ENCODE data around the gene DNAI2.

DNA sequence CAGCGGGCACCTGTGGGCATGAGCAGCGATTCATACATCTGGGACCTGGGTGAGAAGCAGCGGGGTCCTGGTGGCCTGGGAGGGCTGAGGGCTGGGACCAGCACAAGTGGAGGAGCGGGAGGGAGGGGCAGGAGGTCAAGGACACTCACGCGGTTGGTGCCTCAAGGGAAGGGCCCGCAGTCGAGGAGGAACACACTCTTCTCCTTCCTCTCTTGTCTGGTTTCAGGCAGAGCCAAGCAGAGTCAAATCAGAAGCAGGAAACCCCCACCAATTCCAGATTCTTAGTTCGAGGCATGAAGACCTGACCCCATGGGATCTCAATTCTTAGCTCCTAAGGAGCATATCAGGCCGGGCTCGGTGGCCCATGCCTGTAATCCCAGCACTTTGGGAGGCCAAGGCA is 15.7 kb downstream of the DNAI2 start:
- TF ChIP-seq, protein P1, sequence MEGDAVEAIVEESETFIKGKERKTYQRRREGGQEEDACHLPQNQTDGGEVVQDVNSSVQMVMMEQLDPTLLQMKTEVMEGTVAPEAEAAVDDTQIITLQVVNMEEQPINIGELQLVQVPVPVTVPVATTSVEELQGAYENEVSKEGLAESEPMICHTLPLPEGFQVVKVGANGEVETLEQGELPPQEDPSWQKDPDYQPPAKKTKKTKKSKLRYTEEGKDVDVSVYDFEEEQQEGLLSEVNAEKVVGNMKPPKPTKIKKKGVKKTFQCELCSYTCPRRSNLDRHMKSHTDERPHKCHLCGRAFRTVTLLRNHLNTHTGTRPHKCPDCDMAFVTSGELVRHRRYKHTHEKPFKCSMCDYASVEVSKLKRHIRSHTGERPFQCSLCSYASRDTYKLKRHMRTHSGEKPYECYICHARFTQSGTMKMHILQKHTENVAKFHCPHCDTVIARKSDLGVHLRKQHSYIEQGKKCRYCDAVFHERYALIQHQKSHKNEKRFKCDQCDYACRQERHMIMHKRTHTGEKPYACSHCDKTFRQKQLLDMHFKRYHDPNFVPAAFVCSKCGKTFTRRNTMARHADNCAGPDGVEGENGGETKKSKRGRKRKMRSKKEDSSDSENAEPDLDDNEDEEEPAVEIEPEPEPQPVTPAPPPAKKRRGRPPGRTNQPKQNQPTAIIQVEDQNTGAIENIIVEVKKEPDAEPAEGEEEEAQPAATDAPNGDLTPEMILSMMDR (IDR thresholded peaks at IDR 0.05), result no peak
- TF ChIP-seq POLR2A (IDR thresholded peaks at IDR 0.05), result no peak
